Medulla oblongata (tissue), 1 donor: ENCODE results near the gene FHL5.
"Not testable (repeated sequence)": the region's sequence is repeated elsewhere in the genome, so short reads cannot be mapped to it uniquely, and the experiment has no call there.

ENCODE experiments used
- DNase-seq: peaks from one replicate; pipeline ENCODE4 v3.0.0-alpha.2; 2015; ENCODE audit errors: extremely low spot score

Gene FHL5

GRCh38 chr6:96610019-96610418 is 47.1 kb downstream of the FHL5 start:
- no peak for DNase-seq

- no peak for DNase-seq
Measured at GRCh38 chr6:96611342-96611991, 48.5 kb downstream of the FHL5 start.

- DNase-seq = no peak
Measured at GRCh38 chr6:96613291-96613999, 50.5 kb downstream of the FHL5 start.

GRCh38 chr6:96620851-96621250 is 57.9 kb downstream of the FHL5 start:
- DNase-seq = no peak

- no peak for DNase-seq
Measured at GRCh38 chr6:96621983-96622382, 59.1 kb downstream of the FHL5 start.

- DNase-seq = no peak
Measured at GRCh38 chr6:96624957-96625356, 62.0 kb downstream of the FHL5 start.

GRCh38 chr6:96626759-96627364 is 63.9 kb downstream of the FHL5 start:
- DNase-seq = peak; percentile 27

GRCh38 chr6:96631248-96631647 is 68.3 kb downstream of the FHL5 start:
- DNase-seq = no peak

GRCh38 chr6:96637979-96638378 is 75.1 kb downstream of the FHL5 start:
- not testable (repeated sequence) for DNase-seq

GRCh38 chr6:96645106-96645505 is 82.2 kb downstream of the FHL5 start:
- no peak for DNase-seq

- DNase-seq = no peak
Measured at GRCh38 chr6:96649926-96650325, 87.0 kb downstream of the FHL5 start.

- DNase-seq = no peak
Measured at GRCh38 chr6:96651816-96652215, 88.9 kb downstream of the FHL5 start.

- DNase-seq = no peak
Measured at GRCh38 chr6:96652552-96652951, 89.6 kb downstream of the FHL5 start.

GRCh38 chr6:96653181-96653580 is 90.3 kb downstream of the FHL5 start:
- DNase-seq = no peak

GRCh38 chr6:96656567-96656966 is 93.6 kb downstream of the FHL5 start:
- DNase-seq = no peak

- no peak for DNase-seq
Measured at GRCh38 chr6:96657344-96657743, 94.4 kb downstream of the FHL5 start.

- no peak for DNase-seq
Measured at GRCh38 chr6:96659084-96659845, 96.3 kb downstream of the FHL5 start.
